ENCODE measurements around the gene ZBTB1. TPM values are rescaled to one million over a fixed set of nuclear protein-coding genes. Genes with fewer than 3 reads are reported as not detected.
"Not testable (repeated sequence)": the region's sequence is repeated elsewhere in the genome, so short reads cannot be mapped to it uniquely, and the experiment has no call there.

ZBTB1 gene
- total RNA-seq, 1 donor from 2014 or later: 38.5 TPM

GRCh38 chr14:64525354-64525753 is 20.8 kb downstream of the ZBTB1 start:
- DNase-seq (ENCODE audit: low spot score): no peak

DNA sequence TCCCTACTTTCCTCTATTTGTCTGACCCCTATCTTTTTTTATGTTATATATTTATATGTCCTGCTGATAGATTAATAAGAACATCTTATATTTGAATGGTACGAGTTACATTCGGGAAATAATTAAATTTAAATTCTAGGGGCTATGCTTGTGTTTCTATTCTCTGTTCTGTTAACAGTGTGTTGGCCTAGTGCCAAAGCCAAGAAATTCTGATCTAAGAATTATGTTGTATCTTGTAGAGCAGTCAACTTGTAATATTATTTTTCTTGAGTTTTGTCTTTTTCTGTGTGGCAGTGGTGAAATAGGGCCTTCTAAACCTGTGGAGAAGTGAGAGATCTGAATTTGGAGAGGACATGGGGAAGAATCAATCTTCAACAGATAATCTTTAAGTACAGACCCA is 27.0 kb downstream of the ZBTB1 start:
- DNase-seq (ENCODE audit: low spot score): no peak

- no peak for DNase-seq (ENCODE audit: low spot score)
Observed at GRCh38 chr14:64536488-64537245, 32.1 kb downstream of the ZBTB1 start.

DNA sequence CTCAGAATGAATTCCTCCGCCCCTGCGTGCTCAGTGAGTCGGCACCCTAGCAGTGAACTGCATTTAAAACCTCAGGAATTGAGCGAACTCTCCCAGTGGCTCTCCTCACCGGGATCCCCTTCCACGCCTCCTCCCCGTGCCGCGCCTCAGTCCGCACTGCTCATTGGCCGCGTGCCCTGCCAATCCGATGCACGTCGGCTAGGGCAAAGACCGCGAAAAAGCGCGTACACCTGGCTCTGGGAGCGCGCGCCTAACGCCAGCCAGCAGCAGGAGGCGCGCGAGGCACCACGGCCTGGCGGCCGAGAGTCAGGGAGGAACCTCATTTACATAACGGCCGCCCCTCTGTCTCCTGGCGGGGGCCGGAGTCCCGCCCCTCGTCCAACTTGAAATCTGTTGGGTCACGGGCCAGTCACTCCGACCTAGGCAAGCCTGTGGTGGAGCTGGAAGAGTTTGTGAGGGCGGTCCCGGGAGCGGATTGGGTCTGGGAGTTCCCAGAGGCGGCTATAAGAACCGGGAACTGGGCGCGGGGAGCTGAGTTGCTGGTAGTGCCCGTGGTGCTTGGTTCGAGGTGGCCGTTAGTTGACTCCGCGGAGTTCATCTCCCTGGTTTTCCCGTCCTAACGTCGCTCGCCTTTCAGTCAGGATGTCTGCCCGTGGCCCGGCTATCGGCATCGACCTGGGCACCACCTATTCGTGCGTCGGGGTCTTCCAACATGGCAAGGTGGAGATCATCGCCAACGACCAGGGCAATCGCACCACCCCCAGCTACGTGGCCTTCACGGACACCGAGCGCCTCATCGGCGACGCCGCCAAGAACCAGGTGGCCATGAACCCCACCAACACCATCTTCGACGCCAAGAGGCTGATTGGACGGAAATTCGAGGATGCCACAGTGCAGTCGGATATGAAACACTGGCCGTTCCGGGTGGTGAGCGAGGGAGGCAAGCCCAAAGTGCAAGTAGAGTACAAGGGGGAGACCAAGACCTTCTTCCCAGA is 35.9 kb downstream of the ZBTB1 start, which contains the start of gene HSPA2:
HSPA2 (plus strand) TSS at position 534 of the 995 bp plus-strand sequence; CDS start at position 643, 109 bp downstream.
- peak; percentile 99 for DNase-seq (ENCODE audit: low spot score)

DNA sequence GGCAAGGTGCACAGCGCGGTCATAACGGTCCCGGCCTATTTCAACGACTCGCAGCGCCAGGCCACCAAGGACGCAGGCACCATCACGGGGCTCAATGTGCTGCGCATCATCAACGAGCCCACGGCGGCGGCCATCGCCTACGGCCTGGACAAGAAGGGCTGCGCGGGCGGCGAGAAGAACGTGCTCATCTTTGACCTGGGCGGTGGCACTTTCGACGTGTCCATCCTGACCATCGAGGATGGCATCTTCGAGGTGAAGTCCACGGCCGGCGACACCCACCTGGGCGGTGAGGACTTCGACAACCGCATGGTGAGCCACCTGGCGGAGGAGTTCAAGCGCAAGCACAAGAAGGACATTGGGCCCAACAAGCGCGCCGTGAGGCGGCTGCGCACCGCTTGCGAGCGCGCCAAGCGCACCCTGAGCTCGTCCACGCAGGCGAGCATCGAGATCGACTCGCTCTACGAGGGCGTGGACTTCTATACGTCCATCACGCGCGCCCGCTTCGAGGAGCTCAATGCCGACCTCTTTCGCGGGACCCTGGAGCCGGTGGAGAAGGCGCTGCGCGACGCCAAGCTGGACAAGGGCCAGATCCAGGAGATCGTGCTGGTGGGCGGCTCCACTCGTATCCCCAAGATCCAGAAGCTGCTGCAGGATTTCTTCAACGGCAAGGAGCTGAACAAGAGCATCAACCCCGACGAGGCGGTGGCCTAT is 36.8 kb downstream of the ZBTB1 start:
- no peak for DNase-seq (ENCODE audit: low spot score)

GRCh38 chr14:64541972-64542835 is 37.6 kb downstream of the ZBTB1 start:
- DNase-seq (ENCODE audit: low spot score): no peak

- no peak for DNase-seq (ENCODE audit: low spot score)
Observed at GRCh38 chr14:64542836-64543201, 38.2 kb downstream of the ZBTB1 start.

DNA sequence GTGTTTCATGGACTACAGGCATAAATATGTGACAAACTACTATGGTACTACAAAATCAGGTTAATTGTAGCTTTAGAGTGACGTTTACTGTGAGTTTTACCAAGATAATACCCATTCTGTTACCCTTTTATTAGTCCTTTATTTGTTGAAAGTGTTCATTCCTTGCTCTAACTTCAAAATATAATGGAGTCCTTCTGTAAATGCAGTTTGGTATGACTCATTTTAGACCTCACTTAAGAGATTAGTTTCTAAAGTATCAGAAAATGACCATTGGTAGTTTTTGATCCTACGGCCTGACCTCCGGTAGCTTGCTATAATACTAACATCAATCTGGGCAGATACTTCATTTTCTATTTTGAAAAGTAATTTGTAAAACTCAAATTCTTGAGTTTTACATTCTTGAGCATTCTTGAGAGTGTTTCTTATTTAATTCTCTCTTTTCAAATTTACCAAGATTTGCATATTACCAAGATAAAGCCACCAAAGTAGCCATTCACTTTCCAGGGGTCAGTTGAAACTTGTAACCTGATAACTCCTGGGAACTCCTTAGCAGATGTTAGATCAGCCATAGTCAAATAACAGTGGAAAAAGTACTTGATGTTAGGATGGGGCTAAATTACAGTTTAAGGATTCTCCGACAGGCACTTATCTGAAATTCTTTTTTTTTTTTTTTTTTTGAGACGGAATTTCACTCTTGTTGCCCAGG is 40.2 kb downstream of the ZBTB1 start:
- DNase-seq (ENCODE audit: low spot score): no peak

DNA sequence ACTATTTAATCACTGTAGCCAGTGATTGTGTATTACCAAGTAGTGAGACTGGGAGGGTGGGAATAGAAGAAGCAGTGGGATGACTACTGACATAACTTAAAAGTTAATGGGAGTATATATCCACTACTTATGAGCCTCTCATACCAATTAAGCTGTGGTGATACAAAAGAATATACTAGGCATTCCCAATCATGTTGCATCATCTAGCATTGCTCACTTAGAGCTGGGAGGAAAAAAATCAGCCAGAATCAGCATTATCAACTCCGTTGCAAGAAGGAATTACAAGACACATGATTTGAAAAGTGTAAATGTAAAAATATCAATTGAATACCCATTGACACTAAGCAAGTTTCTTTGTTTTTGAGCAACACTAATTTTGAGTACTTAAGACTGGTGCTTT is 44.4 kb downstream of the ZBTB1 start:
- no peak for DNase-seq (ENCODE audit: low spot score)

DNA sequence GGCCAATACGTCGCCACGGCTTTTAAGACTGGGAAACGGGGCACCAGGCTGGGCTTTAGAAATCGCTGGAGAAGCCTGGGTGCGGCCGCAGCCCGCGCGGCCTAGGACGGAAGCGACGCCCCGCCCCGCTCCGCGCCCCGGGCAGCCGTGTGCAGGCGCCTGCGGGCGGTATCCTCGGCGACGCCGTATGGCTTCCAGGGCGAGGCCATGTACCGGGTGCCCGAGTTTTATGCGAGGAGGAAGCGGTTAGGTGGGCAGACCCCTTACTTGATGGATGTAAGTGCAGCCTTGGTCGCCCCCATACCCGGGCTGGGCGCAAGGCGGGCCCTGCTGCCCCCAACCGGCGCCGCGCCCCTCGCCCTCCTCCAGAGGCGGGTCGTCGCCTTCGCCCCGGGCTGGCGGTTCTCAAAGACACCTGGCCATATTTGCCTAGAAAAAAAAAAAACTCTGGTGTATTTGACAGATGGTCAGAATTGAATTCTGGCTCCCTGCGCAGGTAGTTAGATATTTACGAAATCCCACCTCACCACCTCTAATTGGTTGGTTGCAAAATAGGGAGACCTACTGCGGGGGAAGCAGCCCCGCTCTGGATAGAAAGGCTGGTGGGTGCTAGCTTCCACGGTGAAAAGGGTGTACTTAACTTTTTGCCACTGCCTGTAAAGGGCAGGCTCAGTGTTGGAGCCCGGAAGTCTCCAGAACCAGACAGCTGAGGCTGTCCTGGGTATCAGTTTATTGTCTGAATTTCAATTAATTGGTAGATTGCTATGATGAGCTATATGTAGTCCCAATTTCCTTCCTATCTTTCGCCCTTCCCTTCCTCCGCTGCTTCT is 45.4 kb downstream of the ZBTB1 start, which contains the start of gene PPP1R36:
PPP1R36 (plus strand) TSS at position 171 of the 830 bp plus-strand sequence; CDS start at position 208, 37 bp downstream.
- DNase-seq (ENCODE audit: low spot score): peak; percentile 25

DNA sequence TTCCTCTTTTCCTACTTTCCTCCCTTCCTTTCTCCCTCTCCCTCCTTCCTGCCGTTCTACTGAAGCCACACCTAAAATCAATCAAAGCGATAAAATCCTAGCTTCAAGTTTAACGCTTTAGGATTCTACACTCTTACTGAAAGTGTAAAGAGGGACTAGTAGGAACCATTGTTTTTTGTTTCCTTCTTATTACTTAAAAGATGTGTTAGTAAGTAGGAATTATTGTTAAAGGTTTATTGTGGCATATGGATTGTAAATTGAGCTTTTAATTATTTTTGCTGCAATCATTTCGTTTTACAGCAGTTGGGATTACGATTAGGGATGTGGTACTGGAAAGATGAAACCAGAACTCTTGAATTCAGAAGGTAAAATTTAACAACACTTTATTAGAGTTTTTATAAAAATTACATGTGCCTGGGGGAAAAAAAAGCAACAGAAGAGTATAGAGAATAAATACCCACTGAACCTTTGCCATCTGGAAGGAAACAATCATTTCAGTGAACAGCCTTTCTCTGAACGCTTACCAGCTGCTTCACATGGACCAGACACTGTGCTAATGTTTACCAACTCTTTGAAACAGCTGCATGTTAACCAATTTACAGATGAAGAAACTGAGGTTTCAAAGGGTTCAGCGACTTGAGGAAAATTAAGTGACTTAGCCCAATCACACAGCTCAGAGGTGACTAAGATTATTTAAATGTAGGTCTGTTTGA is 46.2 kb downstream of the ZBTB1 start:
- no peak for DNase-seq (ENCODE audit: low spot score)

DNA sequence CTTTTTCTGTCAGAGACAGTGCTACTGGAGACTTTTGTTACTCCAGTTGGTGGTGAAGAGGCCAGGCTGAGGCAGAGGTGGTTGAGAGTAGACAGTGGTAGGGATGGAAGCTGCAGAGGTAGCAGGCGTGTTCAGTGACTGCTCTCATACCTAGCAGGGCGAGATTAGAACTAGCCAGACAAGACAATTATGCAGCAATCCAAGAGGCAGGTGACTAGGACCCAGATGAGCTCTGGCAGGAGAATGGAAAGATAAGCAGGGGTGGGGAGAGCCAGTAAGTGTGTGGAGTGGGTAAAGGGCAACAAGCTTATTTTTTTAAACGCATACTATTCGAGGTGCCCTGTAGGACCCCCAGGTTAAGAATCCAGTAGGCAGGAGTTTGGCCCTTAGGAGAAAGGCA is 50.0 kb downstream of the ZBTB1 start:
- no peak for DNase-seq (ENCODE audit: low spot score)

DNA sequence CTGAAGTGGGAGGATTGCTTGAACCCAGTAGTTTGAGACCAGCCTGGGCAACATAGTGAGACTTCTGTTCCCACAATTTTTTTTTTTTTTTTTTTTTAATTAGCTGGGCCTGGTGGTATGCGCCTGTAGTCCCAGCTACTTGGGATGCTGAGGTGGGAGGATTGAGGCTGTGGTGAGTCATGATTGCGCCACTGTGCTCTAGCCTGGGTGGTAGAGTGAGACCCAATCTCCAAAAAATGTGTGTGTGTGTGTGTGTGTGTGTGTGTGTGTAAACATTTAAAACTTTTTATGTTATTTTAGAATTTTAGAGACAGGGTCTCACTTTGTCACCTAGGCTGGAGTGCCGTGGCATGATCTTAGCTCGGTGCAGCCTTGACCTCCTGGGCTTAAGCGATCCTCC is 52.0 kb downstream of the ZBTB1 start:
- DNase-seq (ENCODE audit: low spot score): no peak

DNA sequence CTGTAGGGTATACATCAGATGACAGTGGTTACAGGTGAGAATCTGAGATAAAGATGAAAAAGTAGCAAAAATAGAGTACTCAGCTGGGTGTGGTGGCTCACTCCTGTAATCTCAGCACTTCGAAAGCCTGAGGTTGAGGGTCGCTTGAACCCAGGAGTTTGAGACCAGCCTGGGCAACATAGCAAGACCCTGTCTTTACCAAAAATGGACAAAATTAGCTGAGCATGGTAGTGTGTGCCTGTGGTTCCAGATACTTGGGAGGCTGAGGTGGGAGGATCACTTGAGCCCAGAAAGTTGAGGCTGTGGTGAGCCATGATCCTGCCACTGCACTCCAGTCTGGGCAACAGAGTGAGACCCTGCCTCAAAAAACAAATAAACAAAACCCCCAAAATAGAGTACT is 53.6 kb downstream of the ZBTB1 start:
- not testable (repeated sequence) for DNase-seq (ENCODE audit: low spot score)

- DNase-seq (ENCODE audit: low spot score): no peak
Observed at GRCh38 chr14:64561631-64562030, 57.1 kb downstream of the ZBTB1 start.

DNA sequence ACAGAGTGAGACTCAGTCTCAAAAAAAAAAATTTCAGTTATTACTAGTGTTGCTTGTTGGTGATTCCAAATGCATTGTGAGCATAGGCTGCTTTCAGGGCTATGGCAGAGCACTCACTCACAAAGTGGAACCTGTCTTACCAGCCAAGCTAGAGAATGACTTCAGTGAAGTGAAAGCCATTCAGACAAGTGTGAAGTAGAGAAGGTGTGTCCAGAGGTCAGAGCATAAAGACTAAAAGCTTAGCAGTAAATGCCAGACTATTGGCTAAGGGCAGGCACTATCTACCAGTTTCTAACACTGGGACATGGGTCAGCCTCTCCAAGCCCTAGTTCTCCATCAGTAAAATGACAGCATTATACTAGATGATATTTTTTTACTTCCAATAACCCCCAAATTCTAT is 57.9 kb downstream of the ZBTB1 start:
- no peak for DNase-seq (ENCODE audit: low spot score)

DNA sequence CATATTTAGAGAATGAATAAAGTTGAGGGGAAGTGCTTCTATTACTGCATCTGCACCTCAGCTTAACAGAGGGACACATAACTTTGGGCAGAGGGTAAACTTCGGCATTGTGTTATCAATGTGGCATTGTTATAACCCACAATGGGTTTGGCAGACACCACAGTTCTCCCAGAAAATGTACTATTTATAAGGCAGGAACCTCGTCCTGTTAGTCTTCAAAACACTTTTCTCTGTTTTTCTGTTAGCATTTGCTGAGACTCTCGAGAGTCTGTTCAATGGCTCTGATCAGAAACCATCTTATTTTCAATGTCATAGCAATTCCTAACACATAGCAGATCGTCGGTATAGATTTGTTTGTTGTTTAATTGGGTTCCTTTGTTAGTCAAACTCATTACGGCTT is 59.1 kb downstream of the ZBTB1 start:
- DNase-seq (ENCODE audit: low spot score): no peak

- DNase-seq (ENCODE audit: low spot score): no peak
Observed at GRCh38 chr14:64566651-64567122, 62.1 kb downstream of the ZBTB1 start.
